ENCODE results near the gene PKN2.

DNA sequence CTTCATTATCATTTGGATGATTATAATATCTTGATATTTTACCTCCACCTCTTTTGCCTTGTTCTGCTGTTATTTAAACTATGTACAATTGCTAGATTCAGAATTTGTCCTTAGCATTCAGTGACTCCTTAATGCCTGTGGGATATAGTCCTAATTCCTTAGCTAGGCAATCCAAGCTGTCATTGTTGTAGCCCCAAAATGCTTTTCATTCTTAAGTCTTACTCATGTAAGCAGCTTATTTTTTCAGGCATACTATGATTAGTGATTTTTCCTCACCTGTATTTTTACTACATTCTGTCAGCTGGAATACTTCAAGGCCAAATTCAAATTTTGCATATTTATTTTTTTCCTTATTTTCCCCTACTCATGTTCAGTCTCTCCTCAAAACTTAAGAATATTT lies 13.4 kb downstream of the PKN2 start:
- TF ChIP-seq SUZ12 (IDR thresholded peaks at IDR 0.05) = no peak
- TF ChIP-seq FOXM1 (IDR thresholded peaks at IDR 0.05; ENCODE audit: borderline replicate concordance) = no peak
- no peak for TF ChIP-seq TARDBP (IDR thresholded peaks at IDR 0.05)
- TF ChIP-seq, protein P1, sequence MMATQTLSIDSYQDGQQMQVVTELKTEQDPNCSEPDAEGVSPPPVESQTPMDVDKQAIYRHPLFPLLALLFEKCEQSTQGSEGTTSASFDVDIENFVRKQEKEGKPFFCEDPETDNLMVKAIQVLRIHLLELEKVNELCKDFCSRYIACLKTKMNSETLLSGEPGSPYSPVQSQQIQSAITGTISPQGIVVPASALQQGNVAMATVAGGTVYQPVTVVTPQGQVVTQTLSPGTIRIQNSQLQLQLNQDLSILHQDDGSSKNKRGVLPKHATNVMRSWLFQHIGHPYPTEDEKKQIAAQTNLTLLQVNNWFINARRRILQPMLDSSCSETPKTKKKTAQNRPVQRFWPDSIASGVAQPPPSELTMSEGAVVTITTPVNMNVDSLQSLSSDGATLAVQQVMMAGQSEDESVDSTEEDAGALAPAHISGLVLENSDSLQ (IDR thresholded peaks at IDR 0.05) = no peak
- no peak for TF ChIP-seq CTBP1 (IDR thresholded peaks at IDR 0.05; ENCODE audit: borderline replicate concordance)
